Choroid plexus epithelial cell (primary cell): ENCODE data around the gene OPA3.
A peak's percentile ranks its signal among the peaks of the same experiment; 100 is the strongest.

Experiments used
- DNase-seq: peaks from one replicate; pipeline ENCODE4 v3.0.0-alpha.2; 2010; ENCODE audit warnings: low read depth
- H3K4me3 ChIP-seq: 2 replicates; pipeline ENCODE4 v1.5.1; 2011; ENCODE audit warnings: low read depth, mild to moderate bottlenecking, control low read depth, low read length, moderate library complexity
- TF ChIP-seq, protein P1 (sequence below): conservative IDR thresholded peaks from 2 replicates; pipeline ENCODE4 v1.5.1; 2011; ENCODE audit warnings: low read depth, mild to moderate bottlenecking, control low read depth, inconsistent platforms, low read length, moderate library complexity

Gene OPA3

DNA sequence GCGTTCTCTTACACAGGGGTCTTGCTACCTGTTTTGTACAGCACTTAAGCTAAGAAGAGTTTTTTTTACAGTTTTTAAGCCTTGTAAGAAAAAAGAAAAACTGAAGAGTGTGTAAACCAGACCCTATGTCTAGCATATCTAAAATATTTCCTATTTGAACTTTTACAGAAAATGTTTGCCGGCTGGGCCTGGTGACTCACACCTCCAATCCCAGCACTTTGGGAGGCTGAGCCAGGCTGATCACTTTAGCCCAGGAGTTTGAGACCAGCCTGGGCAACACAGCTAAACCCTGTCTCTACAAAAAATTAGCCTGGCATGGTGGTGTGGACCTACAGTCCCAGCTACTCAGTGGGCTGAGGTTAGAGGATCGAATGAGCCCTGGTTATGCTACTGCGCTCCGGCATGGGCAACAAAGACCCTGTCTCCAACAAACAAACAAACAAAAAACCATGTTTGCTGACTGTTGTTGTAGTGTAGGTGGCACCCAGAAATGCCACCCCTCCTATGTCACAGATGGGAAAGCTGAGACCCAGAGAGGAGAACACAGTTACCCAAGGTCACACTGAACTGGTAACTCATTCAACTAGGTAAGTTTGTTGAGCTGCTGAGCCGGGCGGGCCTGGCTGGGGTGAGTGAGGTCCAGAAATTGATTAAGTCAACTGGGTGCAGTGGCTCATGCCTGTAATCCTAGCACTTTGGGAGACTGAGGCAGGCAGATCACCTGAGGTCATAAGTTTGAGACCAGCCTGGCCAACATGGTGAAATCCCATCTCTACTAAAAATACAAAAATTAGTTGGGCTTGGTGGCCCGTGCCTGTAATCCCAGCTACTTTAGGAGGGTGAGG, 79.2 kb downstream of the OPA3 start:
- peak; percentile 61 for DNase-seq
- TF ChIP-seq, protein P1, sequence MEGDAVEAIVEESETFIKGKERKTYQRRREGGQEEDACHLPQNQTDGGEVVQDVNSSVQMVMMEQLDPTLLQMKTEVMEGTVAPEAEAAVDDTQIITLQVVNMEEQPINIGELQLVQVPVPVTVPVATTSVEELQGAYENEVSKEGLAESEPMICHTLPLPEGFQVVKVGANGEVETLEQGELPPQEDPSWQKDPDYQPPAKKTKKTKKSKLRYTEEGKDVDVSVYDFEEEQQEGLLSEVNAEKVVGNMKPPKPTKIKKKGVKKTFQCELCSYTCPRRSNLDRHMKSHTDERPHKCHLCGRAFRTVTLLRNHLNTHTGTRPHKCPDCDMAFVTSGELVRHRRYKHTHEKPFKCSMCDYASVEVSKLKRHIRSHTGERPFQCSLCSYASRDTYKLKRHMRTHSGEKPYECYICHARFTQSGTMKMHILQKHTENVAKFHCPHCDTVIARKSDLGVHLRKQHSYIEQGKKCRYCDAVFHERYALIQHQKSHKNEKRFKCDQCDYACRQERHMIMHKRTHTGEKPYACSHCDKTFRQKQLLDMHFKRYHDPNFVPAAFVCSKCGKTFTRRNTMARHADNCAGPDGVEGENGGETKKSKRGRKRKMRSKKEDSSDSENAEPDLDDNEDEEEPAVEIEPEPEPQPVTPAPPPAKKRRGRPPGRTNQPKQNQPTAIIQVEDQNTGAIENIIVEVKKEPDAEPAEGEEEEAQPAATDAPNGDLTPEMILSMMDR: no peak
- no peak overlapping the region for H3K4me3 ChIP-seq

DNA sequence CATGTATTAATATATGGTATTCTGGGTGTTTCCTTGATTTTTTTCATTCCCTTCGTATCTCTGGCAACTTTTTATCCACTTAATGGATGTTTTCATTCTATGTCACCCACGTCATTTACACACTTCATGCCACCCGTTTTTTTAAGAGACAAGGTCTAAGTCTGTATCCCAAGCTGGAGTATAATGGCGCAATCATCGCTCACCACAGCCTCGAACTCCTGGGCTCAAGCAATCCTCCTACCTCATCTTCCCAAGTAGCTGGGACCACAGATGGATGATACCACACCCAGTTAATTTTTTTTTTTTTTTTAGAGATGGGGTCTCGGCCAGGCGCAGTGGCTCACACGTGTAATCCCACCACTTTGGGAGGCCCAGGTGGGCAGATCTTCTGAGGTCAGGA, 80.7 kb downstream of the OPA3 start:
- TF ChIP-seq, protein P1: no peak
- H3K4me3 ChIP-seq: no peak overlapping the region
- no peak for DNase-seq

DNA sequence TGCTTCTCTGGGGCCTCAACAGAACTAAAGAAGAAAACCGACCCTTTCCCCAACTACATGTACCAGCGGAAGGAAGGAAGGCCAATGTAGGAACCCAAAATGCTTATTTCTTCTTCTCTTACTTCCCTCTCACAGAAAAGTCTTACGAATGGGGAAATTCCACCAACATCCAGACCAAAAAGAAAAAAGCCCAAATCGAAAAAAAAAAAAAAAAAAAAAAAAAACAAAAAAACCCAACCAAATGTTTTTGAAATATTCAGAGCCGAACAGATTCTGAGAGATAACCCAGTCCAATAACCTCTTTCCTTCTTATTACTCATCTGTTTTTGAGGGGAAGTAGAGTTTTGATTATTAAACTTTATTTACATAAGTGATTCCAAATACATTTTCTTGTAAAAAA, 82.5 kb downstream of the OPA3 start:
- no peak overlapping the region for H3K4me3 ChIP-seq
- no peak for DNase-seq
- TF ChIP-seq, protein P1: no peak

DNA sequence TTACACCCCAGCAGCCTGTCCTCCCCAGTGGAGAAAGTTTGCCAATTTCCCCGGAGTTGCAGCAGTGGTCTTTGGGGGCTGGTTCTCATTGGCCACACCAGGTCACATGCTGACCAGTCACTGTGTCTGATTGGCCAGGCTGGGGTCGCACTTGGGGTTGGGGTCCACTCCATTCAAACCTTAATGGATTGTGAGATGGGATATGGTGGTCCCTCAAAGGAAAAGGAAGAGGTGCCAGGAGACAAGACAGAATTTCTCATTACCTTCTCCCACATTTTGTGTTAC, 82.9 kb downstream of the OPA3 start:
- TF ChIP-seq, protein P1: no peak
- DNase-seq: no peak
- no peak overlapping the region for H3K4me3 ChIP-seq

DNA sequence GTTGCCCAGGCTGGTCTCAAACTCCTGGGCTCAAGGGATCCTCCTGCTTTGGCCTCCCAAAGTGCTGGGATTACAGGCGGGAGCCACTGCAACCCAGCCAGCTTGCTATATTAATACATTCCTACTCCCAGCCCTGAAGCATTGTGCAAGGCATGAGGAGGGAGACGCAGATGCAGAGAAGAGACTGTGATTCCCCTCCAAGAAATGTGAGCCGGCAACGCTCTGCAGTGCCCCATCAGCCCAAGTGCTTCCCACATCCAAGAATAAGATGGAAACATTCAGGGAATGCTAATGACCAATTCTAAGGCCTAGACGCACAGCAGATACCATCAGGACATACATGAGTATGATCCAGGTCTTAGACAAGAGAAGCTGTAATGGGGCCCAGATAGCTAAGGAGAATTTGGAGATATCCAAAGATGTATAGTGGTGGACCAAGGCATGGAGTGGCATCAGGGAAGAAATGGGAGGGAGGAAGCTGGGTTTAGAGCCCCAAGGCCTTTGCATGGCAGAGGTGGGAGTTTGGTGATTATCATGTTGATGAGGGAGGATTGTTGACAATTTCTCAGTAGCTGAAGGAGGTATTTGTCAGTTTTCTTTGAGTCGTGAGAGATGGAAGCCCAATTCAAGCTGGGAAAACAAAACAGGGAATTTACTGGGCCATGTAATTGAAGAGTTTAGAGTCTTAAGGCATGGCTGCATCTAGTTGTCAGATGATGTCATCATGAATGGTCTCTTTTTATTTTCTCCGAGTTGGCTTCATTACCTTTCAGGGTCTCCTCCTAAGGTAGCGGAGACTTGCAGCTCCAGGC, 83.5 kb downstream of the OPA3 start:
- DNase-seq: no peak
- TF ChIP-seq, protein P1: no peak
- H3K4me3 ChIP-seq: no peak overlapping the region

DNA sequence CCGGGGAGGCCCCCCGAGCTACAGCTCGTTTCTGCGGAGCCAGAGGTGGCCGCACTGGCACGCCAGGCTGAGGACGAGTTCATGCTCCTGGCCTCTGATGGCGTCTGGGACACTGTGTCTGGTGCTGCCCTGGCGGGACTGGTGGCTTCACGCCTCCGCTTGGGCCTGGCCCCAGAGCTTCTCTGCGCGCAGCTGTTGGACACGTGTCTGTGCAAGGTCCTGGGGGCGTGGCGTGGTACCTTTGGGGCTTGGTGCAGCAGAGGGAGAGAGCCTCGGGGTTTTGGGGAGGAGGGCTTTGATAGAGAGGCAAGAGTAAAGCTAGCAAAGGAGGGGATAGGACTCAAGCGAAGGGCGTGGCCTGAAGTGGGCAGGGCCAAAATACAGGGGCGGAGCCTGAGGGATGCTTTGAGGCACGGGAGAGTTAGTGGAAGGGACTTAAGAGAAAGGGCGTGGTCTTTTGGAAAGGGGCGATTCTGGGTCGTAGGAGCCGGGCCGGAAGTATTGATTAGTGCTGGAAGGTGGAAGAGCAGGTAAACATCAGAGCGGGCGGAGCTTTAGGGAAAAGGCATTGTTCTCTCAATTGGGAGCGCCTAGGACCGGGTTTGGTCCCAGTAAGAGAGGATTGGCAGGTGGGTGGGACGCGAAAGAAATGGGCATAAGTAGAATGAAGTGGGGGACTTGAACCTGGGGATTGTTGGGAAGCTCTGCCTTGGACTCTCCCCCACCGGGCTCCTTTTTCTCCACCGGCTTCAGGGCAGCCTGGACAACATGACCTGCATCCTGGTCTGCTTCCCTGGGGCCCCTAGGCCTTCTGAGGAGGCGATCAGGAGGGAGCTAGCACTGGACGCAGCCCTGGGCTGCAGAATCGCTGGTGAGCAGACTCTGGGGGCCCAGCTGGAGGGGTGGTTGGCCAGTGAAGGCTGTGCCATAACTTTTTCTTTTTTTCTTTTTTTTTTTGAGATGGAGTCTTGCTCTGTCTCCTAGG, 85.1 kb downstream of the OPA3 start:
- TF ChIP-seq, protein P1: no peak
- peak; percentile 54 for DNase-seq
- no peak overlapping the region for H3K4me3 ChIP-seq
